Uterus (tissue), 4 donors: ENCODE measurements around the gene POMT2. TPM values are rescaled to one million over a fixed set of nuclear protein-coding genes. Genes with fewer than 3 reads are reported as not detected.

Experiments
- DNase-seq, 2 donors: peaks; one replicate each; pipeline ENCODE4 v3.0.0-alpha.2; 2019 to 2020
- H3K27ac ChIP-seq, 2 donors: fragments of 200-600 bp; sonication (generic); 1 replicate in 1 of 2; 2 replicates in 1 of 2; pipeline ENCODE4 v1.5.1; 2016 to 2018
- H3K27me3 ChIP-seq, 2 donors: fragments of 200-600 bp; sonication (generic); one replicate each; pipeline ENCODE4 v1.5.1; 2018 to 2019; ENCODE audit warnings: control low read depth in 1 of 2
- H3K36me3 ChIP-seq, 2 donors: fragments of 200-600 bp; sonication (generic); one replicate each; pipeline ENCODE4 v1.5.1; 2019; ENCODE audit warnings: control low read depth in 1 of 2
- H3K4me1 ChIP-seq, 2 donors: fragments of 200-600 bp; sonication (generic); one replicate each; pipeline ENCODE4 v1.5.1; 2018 to 2019; ENCODE audit warnings: control low read depth in 1 of 2
- H3K4me3 ChIP-seq, 2 donors: fragments of 200-600 bp; sonication (generic); 1 replicate in 1 of 2; 2 replicates in 1 of 2; pipeline ENCODE4 v1.5.1; 2018 to 2019; ENCODE audit warnings: mild to moderate bottlenecking in 1 of 2
- H3K9me3 ChIP-seq, 2 donors: fragments of 200-600 bp; sonication (generic); one replicate each; pipeline ENCODE4 v1.5.1; 2019; ENCODE audit warnings: control low read depth in 1 of 2
- POLR2A ChIP-seq, 2 donors: fragments of 450-650 bp; IDR thresholded peaks; one replicate each; pipeline ENCODE4 v1.6.1; 2016; ENCODE audit warnings: antibody characterized with exemption in 2 of 2, mild to moderate bottlenecking in 1 of 2, moderate library complexity in 1 of 2
- intact Hi-C: fragments of 100-400 bp; cut with DNase I; formaldehyde crosslinking; loops from one replicate; pipeline ENCODE4 v1.15.1; 2023; ENCODE audit warnings: low total_unique reads
- total RNA-seq, 4 donors: library from RNA; depleted of rRNA in 3 of 4; stranded (reverse); fragments of >200 nt in 3 of 4; gene quantifications; one replicate each; pipeline versions ENCODE4 v1.1.0 to v1.2.4, GENCODE V29; 2014 to 2023
- TF ChIP-seq, protein P1 (sequence below), 4 experiments: fragments of 200-600 bp in 2 of 4; fragments of 450-650 bp in 2 of 4; sonication (generic) in 2 of 4; IDR thresholded peaks; one replicate each; pipeline ENCODE4 v1.5.1; 2016 to 2019; ENCODE audit warnings: antibody characterized with exemption in 4 of 4, mild to moderate bottlenecking in 2 of 4, moderate library complexity in 1 of 4
- donor health status: DM: yes; HTN: yes; CAD: no.

The POMT2 gene
- total RNA-seq, 4 donors from 2014 or later, result 2.1 to 72.2 (median 27.9) TPM

DNA sequence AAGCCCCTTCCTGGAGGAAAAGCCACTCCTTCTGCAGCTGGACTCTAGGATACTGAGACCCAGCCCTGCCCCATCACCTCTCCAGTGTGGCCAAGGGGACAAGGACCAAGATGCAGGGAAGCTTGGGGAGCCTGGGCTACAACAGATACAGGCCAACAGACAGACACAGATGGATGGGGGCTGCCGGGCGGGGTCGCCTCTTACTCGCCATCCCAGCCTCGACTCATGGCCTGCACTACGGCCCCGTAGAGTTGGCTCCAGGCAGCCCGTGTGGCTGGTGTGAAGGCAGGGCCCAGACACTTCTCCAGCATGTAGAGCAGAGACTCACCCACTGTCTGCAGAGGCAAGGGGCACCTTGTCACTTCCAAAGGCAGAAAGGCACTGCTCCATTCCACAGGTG is 54.3 kb downstream of the POMT2 start:
- intact Hi-C loops, result no loop called here
- no peak for DNase-seq
- peaks cover 0 to 3% of the 10 kb centered on the region in 2 donors for H3K27me3 ChIP-seq

DNA sequence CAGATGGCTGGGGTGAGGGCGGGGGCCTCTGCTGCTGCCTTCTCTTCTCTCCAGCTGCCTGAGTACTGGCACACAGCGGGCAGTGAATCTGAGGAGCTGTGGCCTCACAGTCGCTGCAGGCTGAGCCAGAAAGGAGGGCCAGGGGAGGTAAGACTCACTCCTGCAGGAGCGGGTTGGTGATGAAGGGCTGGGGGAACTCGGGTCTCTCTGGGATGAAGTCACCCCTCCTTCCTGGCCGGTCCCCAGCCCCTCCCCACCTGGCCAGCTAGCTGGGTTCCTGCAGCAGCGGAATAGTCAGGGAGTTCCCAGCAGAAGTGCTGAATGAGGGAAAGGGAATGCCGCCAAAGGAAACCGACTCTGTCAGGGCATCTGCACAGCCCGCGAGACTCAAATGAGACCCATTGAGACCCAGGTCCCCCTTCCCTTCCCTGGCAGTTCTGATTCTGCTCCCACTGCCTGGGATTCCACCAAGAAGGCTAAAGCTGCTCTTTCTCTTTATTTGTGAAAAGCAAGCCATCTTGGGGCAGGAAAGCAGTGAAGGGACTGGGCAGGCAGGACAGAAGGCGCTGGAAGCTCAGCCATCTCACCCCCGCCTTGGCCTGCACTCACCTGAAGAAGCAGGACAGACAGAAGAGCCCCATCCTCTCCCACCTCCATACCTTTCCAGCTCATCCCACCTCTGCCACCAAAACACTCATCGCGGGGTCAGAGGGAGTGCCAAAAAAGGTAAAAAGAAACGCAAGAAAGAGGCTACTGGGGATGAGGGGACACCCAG is 54.9 kb downstream of the POMT2 start:
- intact Hi-C loops, result no loop called here
- Histone ChIP-seq H3K27ac (no peak overlapping the region), H3K4me3 (no peak overlapping the region), H3K4me1 (no peaks in the 10 kb centered on the region), H3K9me3 (no peaks in the 10 kb centered on the region), H3K36me3 (no peaks in the 10 kb centered on the region), H3K27me3 (no peaks in the 10 kb centered on the region)
- TF ChIP-seq, protein P1, sequence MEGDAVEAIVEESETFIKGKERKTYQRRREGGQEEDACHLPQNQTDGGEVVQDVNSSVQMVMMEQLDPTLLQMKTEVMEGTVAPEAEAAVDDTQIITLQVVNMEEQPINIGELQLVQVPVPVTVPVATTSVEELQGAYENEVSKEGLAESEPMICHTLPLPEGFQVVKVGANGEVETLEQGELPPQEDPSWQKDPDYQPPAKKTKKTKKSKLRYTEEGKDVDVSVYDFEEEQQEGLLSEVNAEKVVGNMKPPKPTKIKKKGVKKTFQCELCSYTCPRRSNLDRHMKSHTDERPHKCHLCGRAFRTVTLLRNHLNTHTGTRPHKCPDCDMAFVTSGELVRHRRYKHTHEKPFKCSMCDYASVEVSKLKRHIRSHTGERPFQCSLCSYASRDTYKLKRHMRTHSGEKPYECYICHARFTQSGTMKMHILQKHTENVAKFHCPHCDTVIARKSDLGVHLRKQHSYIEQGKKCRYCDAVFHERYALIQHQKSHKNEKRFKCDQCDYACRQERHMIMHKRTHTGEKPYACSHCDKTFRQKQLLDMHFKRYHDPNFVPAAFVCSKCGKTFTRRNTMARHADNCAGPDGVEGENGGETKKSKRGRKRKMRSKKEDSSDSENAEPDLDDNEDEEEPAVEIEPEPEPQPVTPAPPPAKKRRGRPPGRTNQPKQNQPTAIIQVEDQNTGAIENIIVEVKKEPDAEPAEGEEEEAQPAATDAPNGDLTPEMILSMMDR (IDR thresholded peaks at IDR 0.05), result no peak
- no peak for TF ChIP-seq POLR2A (IDR thresholded peaks at IDR 0.05)
- DNase-seq, result no peak

More for the DNA sequence above, 54.3 kb downstream of the POMT2 start:
- Histone ChIP-seq H3K4me1 (no peaks in the 10 kb centered on the region), H3K9me3 (no peaks in the 10 kb centered on the region), H3K36me3 (no peaks in the 10 kb centered on the region), H3K27ac (no peak overlapping the region), H3K4me3 (no peak overlapping the region)
- TF ChIP-seq, protein P1 (IDR thresholded peaks at IDR 0.05), result no peak
- TF ChIP-seq POLR2A (IDR thresholded peaks at IDR 0.05), result no peak

DNA sequence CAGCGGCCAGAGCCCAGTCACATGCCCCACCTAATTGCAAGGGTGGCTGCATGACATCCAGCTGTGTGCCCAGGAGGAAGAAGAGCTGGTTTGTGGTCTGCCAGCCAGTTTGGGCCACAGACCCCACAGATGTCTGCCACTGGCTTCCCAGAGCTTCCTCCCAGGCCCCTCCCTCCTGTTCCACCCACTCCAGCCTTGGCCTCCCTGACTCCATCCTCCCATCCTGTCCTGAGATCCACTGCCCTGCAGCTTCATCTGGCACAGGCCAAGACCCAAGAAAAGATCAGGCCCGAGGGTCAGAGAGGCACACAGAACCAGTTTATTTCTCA is 55.5 kb downstream of the POMT2 start:
- intact Hi-C loops, result no loop called here
- Histone ChIP-seq H3K9me3 (no peaks in the 10 kb centered on the region), H3K27ac (no peak overlapping the region), H3K4me3 (no peak overlapping the region), H3K27me3 (no peaks in the 10 kb centered on the region), H3K36me3 (no peaks in the 10 kb centered on the region), H3K4me1 (no peaks in the 10 kb centered on the region)
- no peak for TF ChIP-seq POLR2A (IDR thresholded peaks at IDR 0.05)
- TF ChIP-seq, protein P1 (IDR thresholded peaks at IDR 0.05), result no peak
- DNase-seq, result no peak

DNA sequence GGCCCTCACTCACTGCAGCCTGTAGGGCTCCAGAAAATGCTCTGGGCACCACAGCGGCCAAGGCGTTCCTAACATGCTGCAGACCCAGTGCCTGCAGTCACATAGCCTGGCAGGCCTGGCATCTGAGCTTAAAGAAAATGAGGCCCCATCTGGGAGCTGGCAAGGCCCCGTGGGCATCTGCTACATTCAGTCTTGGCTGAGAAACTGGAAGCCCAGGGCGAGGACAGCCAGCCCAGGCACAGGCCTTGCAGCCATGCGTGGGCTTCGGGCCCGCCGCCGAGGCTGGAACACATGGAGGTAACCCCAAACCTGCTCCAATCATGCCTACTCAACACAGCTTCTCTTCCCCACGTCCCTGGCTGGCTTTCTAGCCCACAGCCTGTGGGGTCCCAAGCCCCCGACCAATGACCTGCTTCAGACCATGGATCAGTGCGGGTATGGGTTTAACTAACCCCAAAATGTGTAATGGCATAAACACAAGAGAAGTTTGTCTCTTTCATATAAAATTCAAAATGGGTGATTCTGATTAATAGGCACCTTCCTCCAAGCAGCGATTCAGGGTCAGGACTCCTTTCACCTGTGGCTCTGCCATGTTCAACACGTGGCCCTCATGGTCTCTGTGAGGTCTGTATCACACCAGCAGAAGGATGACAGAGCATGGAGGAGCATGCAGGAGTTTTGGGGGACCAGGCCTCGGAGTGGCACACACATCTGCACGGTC is 56.1 kb downstream of the POMT2 start:
- intact Hi-C loops, result no loop called here
- H3K36me3 ChIP-seq, result no peaks in the 10 kb centered on the region
- no peak overlapping the region for H3K4me3 ChIP-seq
- no peaks in the 10 kb centered on the region for H3K4me1 ChIP-seq
- TF ChIP-seq, protein P1 (IDR thresholded peaks at IDR 0.05), result no peak
- TF ChIP-seq POLR2A (IDR thresholded peaks at IDR 0.05), result no peak
- no peak overlapping the region for H3K27ac ChIP-seq
- H3K9me3 ChIP-seq, result no peaks in the 10 kb centered on the region
- H3K27me3 ChIP-seq, result no peaks in the 10 kb centered on the region
- no peak for DNase-seq

DNA sequence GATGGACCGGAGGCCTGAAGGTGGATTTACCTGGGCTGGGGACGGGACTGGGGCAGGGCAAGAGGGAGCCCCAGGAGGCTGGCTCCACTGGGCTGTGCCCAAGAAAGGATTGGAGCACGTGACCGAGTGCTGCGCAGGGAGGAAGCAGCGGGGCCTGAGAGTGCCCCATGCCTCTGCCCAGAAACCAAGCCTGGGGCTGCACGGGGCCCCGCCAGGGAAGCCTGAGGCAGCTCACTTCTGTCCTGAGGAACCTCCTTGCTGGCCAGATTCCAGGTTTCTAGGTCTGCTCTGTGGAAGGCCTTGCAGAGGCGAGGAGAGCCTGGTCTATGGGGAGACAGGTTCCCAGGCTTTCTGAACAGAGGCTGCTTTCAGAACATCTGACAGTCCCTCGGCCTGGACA is 60.1 kb downstream of the POMT2 start:
- H3K36me3 ChIP-seq, result no peaks in the 10 kb centered on the region
- H3K27ac ChIP-seq, result no peak overlapping the region
- H3K4me3 ChIP-seq, result no peak overlapping the region
- no peak for TF ChIP-seq POLR2A (IDR thresholded peaks at IDR 0.05)
- TF ChIP-seq, protein P1 (IDR thresholded peaks at IDR 0.05), result no peak
- no peaks in the 10 kb centered on the region for H3K4me1 ChIP-seq
- intact Hi-C loops, result no loop called here
- no peaks in the 10 kb centered on the region for H3K9me3 ChIP-seq
- H3K27me3 ChIP-seq, result no peaks in the 10 kb centered on the region
- no peak for DNase-seq
